AG09309 (cell line): Measurements from ENCODE around the gene CLMP.

Experiments used
- DNase-seq: peaks from one replicate; pipeline ENCODE4 v3.0.0-alpha.2; 2010; ENCODE audit warnings: low read depth
- H3K4me3 ChIP-seq: 2 replicates; pipeline ENCODE4 v1.5.1; 2011; ENCODE audit warnings: mild to moderate bottlenecking, low read depth, low read length, moderate library complexity; ENCODE audit not compliant: control insufficient read depth
- TF ChIP-seq, protein P1 (sequence below): IDR thresholded peaks from 2 replicates; pipeline ENCODE4 v1.5.1; 2011; ENCODE audit warnings: mild to moderate bottlenecking, low read depth, low read length, inconsistent platforms; ENCODE audit not compliant: insufficient read depth, control insufficient read depth; ENCODE audit errors: missing control alignments

The CLMP gene

GRCh38 chr11:123185326-123185725 is 9.7 kb downstream of the CLMP start:
- DNase-seq: no peak
- TF ChIP-seq, protein P1, sequence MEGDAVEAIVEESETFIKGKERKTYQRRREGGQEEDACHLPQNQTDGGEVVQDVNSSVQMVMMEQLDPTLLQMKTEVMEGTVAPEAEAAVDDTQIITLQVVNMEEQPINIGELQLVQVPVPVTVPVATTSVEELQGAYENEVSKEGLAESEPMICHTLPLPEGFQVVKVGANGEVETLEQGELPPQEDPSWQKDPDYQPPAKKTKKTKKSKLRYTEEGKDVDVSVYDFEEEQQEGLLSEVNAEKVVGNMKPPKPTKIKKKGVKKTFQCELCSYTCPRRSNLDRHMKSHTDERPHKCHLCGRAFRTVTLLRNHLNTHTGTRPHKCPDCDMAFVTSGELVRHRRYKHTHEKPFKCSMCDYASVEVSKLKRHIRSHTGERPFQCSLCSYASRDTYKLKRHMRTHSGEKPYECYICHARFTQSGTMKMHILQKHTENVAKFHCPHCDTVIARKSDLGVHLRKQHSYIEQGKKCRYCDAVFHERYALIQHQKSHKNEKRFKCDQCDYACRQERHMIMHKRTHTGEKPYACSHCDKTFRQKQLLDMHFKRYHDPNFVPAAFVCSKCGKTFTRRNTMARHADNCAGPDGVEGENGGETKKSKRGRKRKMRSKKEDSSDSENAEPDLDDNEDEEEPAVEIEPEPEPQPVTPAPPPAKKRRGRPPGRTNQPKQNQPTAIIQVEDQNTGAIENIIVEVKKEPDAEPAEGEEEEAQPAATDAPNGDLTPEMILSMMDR: no peak

DNA sequence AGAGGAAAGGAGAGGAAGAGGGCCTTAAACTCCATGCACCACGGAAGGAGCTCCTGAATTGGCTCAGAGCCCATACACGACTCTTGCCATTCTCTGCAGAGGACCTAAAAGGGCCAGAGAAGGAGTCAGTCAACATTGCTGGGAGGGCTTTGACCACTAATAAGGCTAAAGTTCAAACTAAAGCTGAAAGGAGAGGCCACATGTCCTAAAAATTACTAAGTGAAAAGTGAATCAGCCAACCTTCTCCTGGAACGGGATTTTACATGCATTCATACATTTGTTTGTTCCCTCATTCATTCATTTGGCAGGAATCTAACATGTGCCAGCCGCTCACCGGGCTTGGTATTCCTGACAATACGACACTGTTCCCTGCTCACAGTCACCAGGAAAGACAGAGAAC is 10.5 kb downstream of the CLMP start:
- DNase-seq: no peak
- no peak overlapping the region for H3K4me3 ChIP-seq
- TF ChIP-seq, protein P1: no peak

More at GRCh38 chr11:123185326-123185725, 9.7 kb downstream of the CLMP start:
- H3K4me3 ChIP-seq: no peak overlapping the region

- no peak overlapping the region for H3K4me3 ChIP-seq
- DNase-seq: no peak
- TF ChIP-seq, protein P1: no peak
Observed at GRCh38 chr11:123183391-123184099, 11.5 kb downstream of the CLMP start.

GRCh38 chr11:123181767-123182500 is 13.1 kb downstream of the CLMP start:
- TF ChIP-seq, protein P1: no peak
- H3K4me3 ChIP-seq: no peak overlapping the region
- no peak for DNase-seq

DNA sequence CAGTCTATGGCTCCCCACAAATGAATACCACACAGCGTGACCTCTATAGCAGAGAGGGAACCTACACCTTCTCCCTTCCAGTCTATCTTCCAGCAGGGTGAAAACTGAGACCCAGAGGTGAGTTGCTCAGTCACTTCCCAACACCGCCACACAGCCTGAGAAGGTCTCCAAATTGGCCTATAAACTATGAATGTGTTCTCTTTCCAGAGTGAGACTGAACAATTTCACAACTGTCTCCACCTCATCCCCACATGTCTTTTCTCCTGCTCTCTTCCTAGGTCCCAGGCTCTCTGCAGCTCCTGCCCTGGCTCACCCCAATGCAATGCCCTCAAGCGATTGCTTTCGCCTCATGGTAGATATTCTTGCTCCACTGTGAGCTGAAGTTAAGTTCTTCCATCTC is 14.0 kb downstream of the CLMP start:
- H3K4me3 ChIP-seq: no peak overlapping the region
- no peak for DNase-seq
- TF ChIP-seq, protein P1: no peak

GRCh38 chr11:123180574-123180973 is 14.5 kb downstream of the CLMP start:
- H3K4me3 ChIP-seq: no peak overlapping the region
- TF ChIP-seq, protein P1: no peak
- no peak for DNase-seq

GRCh38 chr11:123180166-123180565 is 14.9 kb downstream of the CLMP start:
- no peak overlapping the region for H3K4me3 ChIP-seq
- DNase-seq: no peak
- TF ChIP-seq, protein P1: no peak
